PFSK-1 (cell line): ENCODE results near the gene IGFN1.

Experiments used
- FOXP2 ChIP-seq: optimal IDR thresholded peaks from 2 replicates; pipeline ENCODE3; 2011; ENCODE audit warnings: borderline replicate concordance, control low read depth, inconsistent platforms; ENCODE audit not compliant: insufficient read depth; ENCODE audit errors: extremely low read length, extremely low read depth
- POLR2AphosphoS5 ChIP-seq: IDR thresholded peaks from 2 replicates; pipeline ENCODE4 v1.6.1; 2012; ENCODE audit warnings: low read depth, mild to moderate bottlenecking, control low read depth, low read length, moderate library complexity
- SIN3A ChIP-seq: IDR thresholded peaks from 2 replicates; pipeline ENCODE4 v1.6.1; 2012; ENCODE audit warnings: mild to moderate bottlenecking, low read length, moderate library complexity, borderline replicate concordance; ENCODE audit not compliant: insufficient read depth
- TAF1 ChIP-seq: IDR thresholded peaks from 2 replicates; pipeline ENCODE4 v1.6.1; 2012; ENCODE audit warnings: low read length, control low read depth, borderline replicate concordance; ENCODE audit not compliant: insufficient read depth
- TF ChIP-seq, protein P1 (sequence below), 2 experiments: IDR thresholded peaks; 2 replicates each; pipeline versions ENCODE4 v1.6.1 to v1.8.0; 2011 to 2012; ENCODE audit warnings: low read depth in 2 of 2, low read length in 2 of 2, control low read depth in 1 of 2, inconsistent platforms in 1 of 2, mild to moderate bottlenecking in 1 of 2, moderate library complexity in 1 of 2; ENCODE audit not compliant: insufficient read depth in 1 of 2

Gene IGFN1

DNA sequence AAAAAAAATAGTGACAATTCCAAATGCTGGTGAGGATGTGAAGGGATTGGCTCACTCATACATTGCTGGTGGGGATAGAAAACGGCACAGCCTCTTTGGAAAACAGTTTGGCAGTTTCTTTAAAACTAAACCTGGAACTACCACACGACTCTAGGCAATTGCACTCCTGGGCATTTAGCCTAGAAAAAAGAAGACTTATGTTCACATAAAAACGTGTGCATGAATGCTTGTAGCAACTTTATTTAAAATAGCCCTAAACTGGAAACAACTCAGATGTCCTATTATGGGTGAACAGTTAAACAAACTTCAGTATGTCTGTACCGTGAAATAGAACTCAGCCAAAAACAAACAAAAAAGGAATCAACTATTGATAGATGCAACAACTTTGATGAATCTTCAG is 26.9 kb upstream of the IGFN1 start:
- TF ChIP-seq TAF1, result no peak

DNA sequence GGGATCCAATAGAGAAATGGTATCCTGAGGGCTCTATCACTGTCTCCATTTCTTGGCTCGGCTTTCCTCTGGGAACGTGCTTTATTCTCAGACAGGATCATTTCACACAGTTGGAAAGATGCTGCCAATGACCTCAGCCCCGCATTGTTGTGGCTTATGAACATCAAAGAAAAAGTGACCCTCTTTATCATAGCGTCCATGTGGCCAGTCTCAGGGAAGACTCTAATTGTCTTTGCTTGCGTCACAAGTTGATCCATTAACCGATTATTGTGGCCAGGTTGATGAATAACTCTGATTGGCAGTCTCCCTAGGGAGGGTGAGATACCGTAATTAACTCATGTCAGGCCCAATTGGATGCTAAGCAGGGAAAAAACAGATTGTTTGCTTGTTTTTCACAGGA is 26.0 kb upstream of the IGFN1 start:
- TF ChIP-seq POLR2AphosphoS5, result no peak
- TF ChIP-seq, protein P1, sequence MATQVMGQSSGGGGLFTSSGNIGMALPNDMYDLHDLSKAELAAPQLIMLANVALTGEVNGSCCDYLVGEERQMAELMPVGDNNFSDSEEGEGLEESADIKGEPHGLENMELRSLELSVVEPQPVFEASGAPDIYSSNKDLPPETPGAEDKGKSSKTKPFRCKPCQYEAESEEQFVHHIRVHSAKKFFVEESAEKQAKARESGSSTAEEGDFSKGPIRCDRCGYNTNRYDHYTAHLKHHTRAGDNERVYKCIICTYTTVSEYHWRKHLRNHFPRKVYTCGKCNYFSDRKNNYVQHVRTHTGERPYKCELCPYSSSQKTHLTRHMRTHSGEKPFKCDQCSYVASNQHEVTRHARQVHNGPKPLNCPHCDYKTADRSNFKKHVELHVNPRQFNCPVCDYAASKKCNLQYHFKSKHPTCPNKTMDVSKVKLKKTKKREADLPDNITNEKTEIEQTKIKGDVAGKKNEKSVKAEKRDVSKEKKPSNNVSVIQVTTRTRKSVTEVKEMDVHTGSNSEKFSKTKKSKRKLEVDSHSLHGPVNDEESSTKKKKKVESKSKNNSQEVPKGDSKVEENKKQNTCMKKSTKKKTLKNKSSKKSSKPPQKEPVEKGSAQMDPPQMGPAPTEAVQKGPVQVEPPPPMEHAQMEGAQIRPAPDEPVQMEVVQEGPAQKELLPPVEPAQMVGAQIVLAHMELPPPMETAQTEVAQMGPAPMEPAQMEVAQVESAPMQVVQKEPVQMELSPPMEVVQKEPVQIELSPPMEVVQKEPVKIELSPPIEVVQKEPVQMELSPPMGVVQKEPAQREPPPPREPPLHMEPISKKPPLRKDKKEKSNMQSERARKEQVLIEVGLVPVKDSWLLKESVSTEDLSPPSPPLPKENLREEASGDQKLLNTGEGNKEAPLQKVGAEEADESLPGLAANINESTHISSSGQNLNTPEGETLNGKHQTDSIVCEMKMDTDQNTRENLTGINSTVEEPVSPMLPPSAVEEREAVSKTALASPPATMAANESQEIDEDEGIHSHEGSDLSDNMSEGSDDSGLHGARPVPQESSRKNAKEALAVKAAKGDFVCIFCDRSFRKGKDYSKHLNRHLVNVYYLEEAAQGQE (IDR thresholded peaks at IDR 0.05; ENCODE audit: insufficient read depth in 1 of 2, low read depth in 2 of 2, low read length in 2 of 2), result no peak
- TF ChIP-seq FOXP2, result no peak
- no peak for TF ChIP-seq TAF1
- TF ChIP-seq SIN3A, result no peak

DNA sequence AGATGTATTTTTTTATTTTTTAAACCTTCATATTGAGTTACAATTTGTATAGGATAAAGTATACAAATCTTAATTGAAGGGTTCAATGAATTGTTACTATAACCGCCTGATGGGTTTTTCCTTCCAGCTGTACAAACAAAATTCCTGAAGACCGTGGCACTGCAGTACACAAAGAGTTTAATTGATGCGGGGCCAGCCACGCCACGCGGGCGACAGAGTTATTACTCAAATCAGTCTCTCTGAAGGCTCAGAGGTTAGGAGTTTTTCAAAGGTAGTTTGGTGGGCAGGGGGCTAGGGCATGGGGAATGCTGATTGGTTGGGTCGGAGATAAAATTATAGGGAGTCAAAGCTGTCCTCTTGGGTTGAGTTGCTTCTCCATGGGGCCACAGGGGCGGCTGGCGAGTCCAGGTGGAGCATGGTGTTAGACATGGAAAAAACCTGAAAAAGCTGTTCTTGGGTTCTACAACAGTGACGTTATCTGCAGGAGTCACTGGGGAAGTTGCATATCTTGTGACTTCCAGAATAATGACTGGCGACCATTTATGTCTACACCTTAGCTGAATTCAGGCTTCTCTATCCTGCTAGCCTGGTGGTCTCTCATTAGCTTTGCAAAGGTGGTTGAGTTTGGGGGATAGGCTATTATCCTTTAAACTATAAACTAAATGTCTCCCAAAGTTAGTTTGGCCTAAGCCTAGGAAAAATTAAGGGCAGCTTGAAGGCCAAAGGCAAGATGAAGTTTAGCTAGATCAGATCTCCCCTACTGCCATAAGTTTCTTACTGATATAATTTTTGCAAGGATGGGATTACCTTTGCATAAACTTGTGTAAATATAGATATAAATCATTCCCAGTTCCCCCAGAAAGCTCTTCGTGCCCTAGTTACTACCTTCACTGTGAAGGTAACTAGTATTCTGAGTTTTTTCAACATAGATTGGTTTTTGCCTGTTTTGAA is 23.3 kb upstream of the IGFN1 start:
- TF ChIP-seq SIN3A, result no peak

DNA sequence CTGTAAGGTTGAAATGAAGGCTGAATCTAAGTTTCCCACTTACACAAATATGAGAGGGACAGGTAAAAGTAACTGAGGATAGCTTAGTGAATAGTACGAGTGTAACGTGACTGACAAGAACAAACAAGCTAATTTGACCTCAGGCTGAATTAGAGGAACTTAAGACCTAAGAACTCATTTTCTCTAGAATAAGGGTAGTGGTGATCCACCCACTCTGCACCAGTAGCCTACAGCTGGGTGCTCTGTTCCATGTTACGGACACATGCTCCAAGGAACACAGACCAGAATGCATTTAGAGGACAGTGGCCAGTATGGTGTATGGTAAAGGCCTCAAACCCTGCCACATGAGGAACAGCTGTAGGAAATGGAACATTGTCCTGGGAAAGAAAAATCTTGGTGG is 21.4 kb upstream of the IGFN1 start:
- no peak for TF ChIP-seq SIN3A
- TF ChIP-seq FOXP2, result no peak
- TF ChIP-seq, protein P1 (IDR thresholded peaks at IDR 0.05; ENCODE audit: insufficient read depth in 1 of 2, low read depth in 2 of 2, low read length in 2 of 2), result no peak
- TF ChIP-seq POLR2AphosphoS5, result no peak
- TF ChIP-seq TAF1, result no peak

DNA sequence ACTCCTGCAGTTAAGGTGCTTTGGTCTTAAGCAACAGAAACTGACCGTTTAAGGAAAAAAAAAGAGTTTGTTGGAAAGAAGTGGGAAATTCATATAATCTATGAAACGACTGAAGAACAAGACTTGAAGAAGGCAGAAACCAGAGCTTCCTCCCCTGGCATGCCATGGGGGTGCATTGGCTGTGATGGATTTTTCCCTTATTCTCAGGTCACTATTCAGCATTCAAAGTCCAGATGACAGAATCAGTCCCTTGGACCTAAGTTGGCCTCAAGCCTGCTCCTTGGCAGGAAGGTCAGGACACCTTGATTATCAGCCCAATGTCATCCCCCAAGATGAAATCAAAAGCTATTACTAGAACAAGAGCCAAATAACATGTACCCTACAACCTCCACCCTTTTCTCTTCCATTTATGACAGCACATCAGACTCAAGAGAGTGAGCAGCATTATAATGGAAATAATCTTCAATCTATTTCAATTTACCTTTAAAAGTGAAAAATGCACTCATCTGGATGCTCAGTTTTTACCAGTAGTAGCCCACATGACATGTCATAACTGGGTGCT is 20.6 kb upstream of the IGFN1 start:
- no peak for TF ChIP-seq FOXP2
- TF ChIP-seq, protein P1 (IDR thresholded peaks at IDR 0.05; ENCODE audit: insufficient read depth in 1 of 2, low read depth in 2 of 2, low read length in 2 of 2), result no peak
- TF ChIP-seq POLR2AphosphoS5, result no peak
- no peak for TF ChIP-seq SIN3A
- TF ChIP-seq TAF1, result no peak

DNA sequence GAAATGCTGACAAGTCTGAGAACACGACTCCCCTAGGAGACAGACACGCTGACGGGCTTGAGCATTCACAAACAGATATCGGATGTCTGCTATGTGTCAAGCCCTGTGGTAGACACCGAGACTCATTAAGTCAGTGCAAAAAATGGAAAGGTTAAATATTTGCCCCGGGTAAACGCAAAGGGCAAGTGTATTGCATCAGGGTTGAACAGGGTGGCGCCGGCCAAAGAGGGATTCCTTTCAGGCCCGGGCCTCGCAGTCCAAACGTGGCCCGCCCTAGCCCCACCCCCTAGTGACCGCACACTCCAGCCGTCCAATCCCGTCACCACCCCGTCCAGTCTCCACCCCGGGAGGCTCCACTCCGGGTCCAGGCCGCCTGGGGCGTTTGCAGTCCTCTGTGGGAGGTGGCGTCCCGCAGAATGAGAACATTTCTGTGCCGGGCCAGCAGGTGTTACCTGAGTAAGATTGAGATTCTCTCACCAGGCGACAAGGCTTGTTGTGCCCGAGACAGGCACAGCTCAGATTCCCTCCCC is 20.0 kb upstream of the IGFN1 start:
- peak; percentile 32; the same call in 1 of the 2 replicates for TF ChIP-seq POLR2AphosphoS5
- no peak for TF ChIP-seq SIN3A
- TF ChIP-seq FOXP2, result peak; percentile 74
- TF ChIP-seq, protein P1 (IDR thresholded peaks at IDR 0.05; ENCODE audit: insufficient read depth in 1 of 2, low read depth in 2 of 2, low read length in 2 of 2), result 0 out of 4 replicates have a peak, but pooled peaks of 1 of the 2 experiments have one; percentile 10
- no peak for TF ChIP-seq TAF1
